Raji (cell line): ENCODE results near the gene NCK1.
A peak's percentile ranks its signal among the peaks of the same experiment; 100 is the strongest.

Source experiments
- POLR2A ChIP-seq: IDR thresholded peaks from 2 replicates; pipeline ENCODE4 v1.6.1; 2011; ENCODE audit warnings: low read depth, low read length, control low read depth; ENCODE audit not compliant: insufficient read depth

NCK1 gene

DNA sequence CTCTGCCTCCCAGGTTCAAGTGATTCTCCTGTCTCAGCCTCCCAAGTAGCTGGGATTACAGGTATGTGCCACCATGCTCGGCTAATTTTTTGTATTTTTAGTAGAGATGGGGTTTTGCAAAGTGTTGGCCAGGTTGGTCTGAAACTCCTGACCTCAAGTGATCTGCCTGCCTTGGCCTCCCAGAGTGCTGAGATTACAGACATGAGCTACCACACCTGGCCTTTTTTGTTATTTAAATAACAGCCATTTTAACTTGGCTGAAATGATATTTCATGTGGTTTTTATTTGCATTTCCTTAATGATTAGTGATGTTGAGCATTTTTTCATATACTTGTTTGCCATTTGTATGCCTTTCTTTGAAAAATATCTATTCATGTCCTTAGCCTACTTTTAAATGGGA, 35.2 kb downstream of the NCK1 start:
- 0 out of 2 replicates have a peak, but pooled peaks have one; percentile 21 for TF ChIP-seq POLR2A

DNA sequence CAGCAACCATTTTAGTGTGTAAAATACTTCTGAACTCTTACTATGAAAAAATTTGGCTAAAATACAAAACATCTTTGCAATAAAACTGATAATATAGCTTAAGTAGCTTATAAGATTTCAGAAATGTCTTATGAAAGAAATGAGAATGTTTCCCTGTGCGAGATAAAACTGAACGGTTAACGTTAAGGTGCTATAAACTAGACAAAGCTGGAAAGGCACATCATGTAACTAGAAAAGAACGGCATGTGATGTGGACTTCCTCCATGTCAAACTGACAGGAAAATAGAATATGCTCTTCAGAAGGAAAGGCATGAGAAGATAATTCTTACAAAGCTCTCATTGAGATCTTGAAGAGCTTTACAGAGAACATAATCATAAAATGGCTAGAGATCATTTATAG, 36.5 kb downstream of the NCK1 start:
- TF ChIP-seq POLR2A: no peak

DNA sequence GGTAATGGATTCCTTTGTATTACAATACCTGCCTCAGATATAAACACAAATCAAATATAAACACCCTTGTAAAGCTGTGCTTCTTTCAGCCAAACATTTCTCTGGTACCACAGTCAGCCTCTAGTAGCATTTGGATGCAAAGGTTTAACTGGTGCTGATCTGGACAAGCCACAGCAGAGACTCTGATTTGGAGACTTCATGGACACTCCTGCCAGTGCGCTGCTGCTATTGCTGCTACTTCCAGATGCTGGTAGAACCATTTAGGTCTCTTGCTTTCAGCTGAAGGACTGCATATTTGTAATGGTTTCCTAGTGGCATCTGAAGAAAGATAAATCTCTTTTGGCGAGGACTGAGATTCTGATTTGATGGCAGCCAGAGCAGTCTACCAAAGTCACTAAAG, 36.9 kb downstream of the NCK1 start:
- TF ChIP-seq POLR2A: no peak

- TF ChIP-seq POLR2A: no peak
These were observed 37.7 kb downstream of the NCK1 start for GRCh38 chr3:136899622-136900158.

GRCh38 chr3:136901391-136901790, 39.4 kb downstream of the NCK1 start:
- TF ChIP-seq POLR2A: no peak

DNA sequence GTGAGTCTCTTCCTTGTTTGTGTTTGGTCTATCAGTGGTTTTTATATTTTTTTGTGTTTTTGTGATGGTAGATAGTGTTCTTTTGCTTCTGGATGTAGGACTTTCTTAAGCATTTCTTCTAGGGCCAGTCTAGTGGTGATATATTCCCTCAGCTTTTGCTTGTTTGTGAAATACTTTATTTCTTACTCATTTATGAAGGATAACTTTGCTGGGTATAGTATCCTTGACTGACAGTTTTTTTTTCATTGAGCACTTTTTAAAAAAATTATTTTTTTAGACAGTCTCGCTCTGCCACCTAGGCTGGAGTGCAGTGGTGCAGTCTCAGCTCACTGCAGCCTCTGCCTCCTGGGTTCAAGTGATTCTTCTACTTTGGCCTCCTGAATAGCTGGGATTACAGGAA, 41.9 kb downstream of the NCK1 start:
- no peak for TF ChIP-seq POLR2A

GRCh38 chr3:136904746-136905145, 42.7 kb downstream of the NCK1 start:
- TF ChIP-seq POLR2A: no peak

DNA sequence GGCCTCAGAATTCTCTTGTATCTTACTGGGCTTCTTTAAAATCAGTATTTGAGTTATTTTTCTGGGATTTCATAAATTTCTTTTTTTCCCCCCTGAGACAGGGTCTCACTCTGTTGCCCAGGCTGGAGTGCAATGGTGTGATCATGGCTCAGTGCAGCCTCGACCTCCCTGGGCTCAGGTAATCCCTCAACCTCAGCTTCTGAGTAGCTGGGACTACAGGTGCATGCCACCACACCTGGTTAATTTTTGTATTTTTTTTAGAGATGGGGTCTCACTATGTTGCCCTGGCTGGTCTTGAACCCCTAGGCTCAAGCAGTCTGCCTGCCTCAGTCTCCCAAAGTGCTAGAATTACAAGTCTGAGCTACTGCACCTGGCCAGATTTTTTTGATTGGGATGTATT, 43.5 kb downstream of the NCK1 start:
- no peak for TF ChIP-seq POLR2A

DNA sequence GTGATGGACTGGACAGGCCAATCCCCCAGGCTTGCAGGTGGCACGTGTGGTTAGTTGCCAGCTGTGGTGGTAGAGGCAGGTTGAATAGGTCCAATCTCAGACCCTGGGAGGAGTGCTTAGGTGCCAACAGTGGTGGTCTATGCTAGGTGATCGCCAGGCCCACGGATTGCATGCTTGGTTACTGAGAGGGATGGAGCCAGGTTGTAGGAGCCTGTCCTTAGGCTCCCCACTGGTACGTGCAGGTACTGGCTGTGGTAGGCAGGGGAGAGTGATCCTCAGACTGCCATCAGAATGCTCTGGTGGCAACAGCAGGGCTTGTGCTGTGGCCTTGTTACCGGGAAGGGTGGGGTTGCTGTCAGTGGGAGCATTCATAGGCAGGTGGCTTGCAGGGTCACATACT, 44.7 kb downstream of the NCK1 start:
- no peak for TF ChIP-seq POLR2A

GRCh38 chr3:136908297-136908696, 46.3 kb downstream of the NCK1 start:
- TF ChIP-seq POLR2A: no peak

- no peak for TF ChIP-seq POLR2A
These were observed 47.2 kb downstream of the NCK1 start for GRCh38 chr3:136909187-136909586.

GRCh38 chr3:136910697-136911096, 48.7 kb downstream of the NCK1 start:
- TF ChIP-seq POLR2A: no peak

- no peak for TF ChIP-seq POLR2A
These were observed 51.2 kb downstream of the NCK1 start for GRCh38 chr3:136913168-136913567.

DNA sequence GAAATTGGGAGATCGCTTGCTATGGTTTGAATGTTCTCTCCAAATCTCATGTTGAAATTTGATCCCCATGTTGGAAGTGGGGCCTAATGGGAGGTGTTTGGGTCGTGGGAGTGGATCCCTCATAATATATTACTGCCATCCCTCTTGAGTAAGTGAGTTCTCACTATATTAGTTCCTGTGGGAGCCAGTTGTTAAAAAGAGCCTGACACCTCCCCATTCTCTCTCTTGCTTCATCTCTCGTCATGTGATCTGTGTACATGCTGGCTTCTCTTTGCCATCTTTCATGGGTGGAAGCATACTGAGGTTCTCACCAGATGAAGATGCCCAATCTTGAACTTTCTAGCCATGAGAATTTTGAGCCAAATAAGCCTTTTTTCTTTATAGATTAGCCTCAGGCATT, 52.7 kb downstream of the NCK1 start:
- TF ChIP-seq POLR2A: no peak

- TF ChIP-seq POLR2A: no peak
These were observed 54.2 kb downstream of the NCK1 start for GRCh38 chr3:136916223-136916622.

DNA sequence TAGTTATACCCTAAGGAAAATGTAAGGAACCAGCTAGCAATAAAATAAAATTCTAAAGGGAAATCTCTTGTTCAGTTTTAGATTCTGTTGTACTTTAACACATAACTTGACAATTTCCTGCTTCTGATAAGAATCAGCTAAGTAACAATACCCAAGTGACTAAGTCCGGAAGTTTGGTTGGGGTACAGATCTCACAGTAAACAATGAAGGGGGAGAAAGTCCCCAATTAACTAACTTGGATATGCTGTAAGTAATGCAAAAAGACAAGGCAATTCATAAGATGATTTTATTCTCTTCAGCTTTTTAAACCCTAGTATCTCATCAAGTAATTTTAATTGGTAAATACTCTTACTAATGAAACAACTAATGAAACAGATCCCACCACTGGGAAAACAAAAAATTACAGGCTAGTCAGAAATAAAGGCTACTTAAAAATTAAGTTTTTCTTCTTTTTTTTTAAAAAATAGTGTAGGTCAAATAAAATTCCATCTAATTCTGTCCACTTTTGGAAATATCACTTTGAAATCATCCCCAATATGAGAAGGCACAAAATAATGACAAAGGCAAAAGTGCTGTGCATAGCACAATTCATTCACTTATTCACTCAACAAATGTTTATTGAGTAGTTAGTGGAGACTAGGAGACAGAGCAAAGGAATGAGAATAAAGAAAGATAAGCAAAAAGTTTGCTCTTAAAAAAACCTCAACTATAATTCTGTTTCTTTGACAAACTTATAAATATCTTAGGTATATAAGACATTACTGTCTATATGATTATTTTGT, 58.0 kb downstream of the NCK1 start:
- TF ChIP-seq POLR2A: no peak
